ENCODE data around the gene MS4A5.

- TF ChIP-seq CTCF (IDR thresholded peaks at IDR 0.05; ENCODE audit: extremely low read depth in 1 of 2, insufficient read depth in 1 of 2, low read depth in 1 of 2, low read length in 2 of 2) (no peak), POLR2AphosphoS5 (IDR thresholded peaks at IDR 0.05; ENCODE audit: insufficient read depth, low read depth, low read length) (no peak)
Observed at GRCh38 chr11:60447070-60447469, 17.7 kb downstream of the MS4A5 start.

Measured in endothelial cell of umbilical vein (primary cell).